Measurements from ENCODE around the gene CEBPZOS. TPM values are rescaled to one million over a fixed set of nuclear protein-coding genes. Genes with fewer than 3 reads are reported as not detected.

Gene CEBPZOS
- total and polyA plus RNA-seq, 10 of the 15 experiments (the other 5 are each of a cell fraction or from before 2014, with no cell fraction given) = 22.9 to 50.8 (median 39.1) TPM

- TF ChIP-seq LARP7 (IDR thresholded peaks at IDR 0.05) (0 out of 2 replicates have a peak, but pooled peaks have one; percentile 38), ZZZ3 (IDR thresholded peaks at IDR 0.05; ENCODE audit: control insufficient read depth, insufficient read length, low read depth) (no peak), TCF3 (IDR thresholded peaks at IDR 0.05; ENCODE audit: borderline replicate concordance, insufficient read depth, low read depth, low read length) (no peak), CHD2 (IDR thresholded peaks at IDR 0.05; ENCODE audit: borderline replicate concordance, low read depth, low read length) (no peak; the same call in 1 of the 2 replicates), RFX5 (IDR thresholded peaks at IDR 0.05; ENCODE audit: low read depth, low read length) (no peak), PAX5 (IDR thresholded peaks at IDR 0.05; ENCODE audit: borderline replicate concordance, low read depth, low read length) (peak; percentile 51; the same call in 1 of the 2 replicates), KLF5 (IDR thresholded peaks at IDR 0.05; ENCODE audit: partially characterized antibody) (no peak), CHD4 (IDR thresholded peaks at IDR 0.05) (no peak), HDAC6 (IDR thresholded peaks at IDR 0.05; ENCODE audit: unreplicated experiment) (no peak), ZNF622 (IDR thresholded peaks at IDR 0.05) (no peak), SMAD1 (IDR thresholded peaks at IDR 0.05; ENCODE audit: low read depth, partially characterized antibody) (peak; percentile 56), PRDM15 (CRISPR knock-in tag; IDR thresholded peaks at IDR 0.05) (no peak), ZBTB4 (CRISPR knock-in tag; IDR thresholded peaks at IDR 0.05) (no peak), ZBTB33 (IDR thresholded peaks at IDR 0.05) (no peak), NR2C1 (IDR thresholded peaks at IDR 0.05) (peak; percentile 55; the same call in 1 of the 2 replicates)
- TF ChIP-seq, protein P1, sequence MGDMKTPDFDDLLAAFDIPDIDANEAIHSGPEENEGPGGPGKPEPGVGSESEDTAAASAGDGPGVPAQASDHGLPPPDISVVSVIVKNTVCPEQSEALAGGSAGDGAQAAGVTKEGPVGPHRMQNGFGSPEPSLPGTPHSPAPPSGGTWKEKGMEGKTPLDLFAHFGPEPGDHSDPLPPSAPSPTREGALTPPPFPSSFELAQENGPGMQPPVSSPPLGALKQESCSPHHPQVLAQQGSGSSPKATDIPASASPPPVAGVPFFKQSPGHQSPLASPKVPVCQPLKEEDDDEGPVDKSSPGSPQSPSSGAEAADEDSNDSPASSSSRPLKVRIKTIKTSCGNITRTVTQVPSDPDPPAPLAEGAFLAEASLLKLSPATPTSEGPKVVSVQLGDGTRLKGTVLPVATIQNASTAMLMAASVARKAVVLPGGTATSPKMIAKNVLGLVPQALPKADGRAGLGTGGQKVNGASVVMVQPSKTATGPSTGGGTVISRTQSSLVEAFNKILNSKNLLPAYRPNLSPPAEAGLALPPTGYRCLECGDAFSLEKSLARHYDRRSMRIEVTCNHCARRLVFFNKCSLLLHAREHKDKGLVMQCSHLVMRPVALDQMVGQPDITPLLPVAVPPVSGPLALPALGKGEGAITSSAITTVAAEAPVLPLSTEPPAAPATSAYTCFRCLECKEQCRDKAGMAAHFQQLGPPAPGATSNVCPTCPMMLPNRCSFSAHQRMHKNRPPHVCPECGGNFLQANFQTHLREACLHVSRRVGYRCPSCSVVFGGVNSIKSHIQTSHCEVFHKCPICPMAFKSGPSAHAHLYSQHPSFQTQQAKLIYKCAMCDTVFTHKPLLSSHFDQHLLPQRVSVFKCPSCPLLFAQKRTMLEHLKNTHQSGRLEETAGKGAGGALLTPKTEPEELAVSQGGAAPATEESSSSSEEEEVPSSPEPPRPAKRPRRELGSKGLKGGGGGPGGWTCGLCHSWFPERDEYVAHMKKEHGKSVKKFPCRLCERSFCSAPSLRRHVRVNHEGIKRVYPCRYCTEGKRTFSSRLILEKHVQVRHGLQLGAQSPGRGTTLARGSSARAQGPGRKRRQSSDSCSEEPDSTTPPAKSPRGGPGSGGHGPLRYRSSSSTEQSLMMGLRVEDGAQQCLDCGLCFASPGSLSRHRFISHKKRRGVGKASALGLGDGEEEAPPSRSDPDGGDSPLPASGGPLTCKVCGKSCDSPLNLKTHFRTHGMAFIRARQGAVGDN (IDR thresholded peaks at IDR 0.05) = peak; percentile 89
Observed at GRCh38 chr2:37231241-37232130, 35.2 kb downstream of the CEBPZOS start, which contains the start of the genes CEBPZ and NDUFAF7 (continued).
